Heart right ventricle (tissue), 16 donors: ENCODE data around the gene AMIGO2. TPM values are rescaled to one million over a fixed set of nuclear protein-coding genes. Genes with fewer than 3 reads are reported as not detected.

ENCODE experiments used
- ATAC-seq, 8 donors: fragments of 200-7000 bp; cut with Tn5 transposase; one replicate each; pipeline ENCODE4 v1.9.1; 2020; ENCODE audit warnings: mild to moderate bottlenecking in 8 of 8, moderate library complexity in 8 of 8, moderate number of reproducible peaks in 1 of 8
- DNase-seq, 2 donors: peaks; one replicate each; pipeline ENCODE4 v3.0.0-alpha.2; 2020
- H3K27ac ChIP-seq, 10 donors: fragments of 200-600 bp; sonication (generic) in 2 of 10; one replicate each; pipeline versions ENCODE4 v1.5.0 to v1.8.0; 2020 to 2022; ENCODE audit warnings: mild to moderate bottlenecking in 3 of 10
- H3K27me3 ChIP-seq, 7 donors: fragments of 200-600 bp; one replicate each; pipeline ENCODE4 v1.8.0; 2021 to 2022; ENCODE audit warnings: mild to moderate bottlenecking in 2 of 7
- H3K36me3 ChIP-seq, 9 donors: fragments of 200-600 bp; sonication (generic) in 1 of 9; one replicate each; pipeline versions ENCODE4 v1.5.0 to v1.8.0; 2020 to 2022; ENCODE audit warnings: mild to moderate bottlenecking in 2 of 9
- H3K4me1 ChIP-seq, 9 donors: fragments of 200-600 bp; sonication (generic) in 1 of 9; one replicate each; pipeline versions ENCODE4 v1.5.0 to v1.8.0; 2020 to 2022; ENCODE audit warnings: mild to moderate bottlenecking in 4 of 9
- H3K4me3 ChIP-seq, 10 donors: fragments of 200-600 bp; sonication (generic) in 2 of 10; one replicate each; pipeline versions ENCODE4 v1.5.0 to v1.8.0; 2020 to 2022; ENCODE audit warnings: mild to moderate bottlenecking in 7 of 10, moderate library complexity in 2 of 10
- H3K9me3 ChIP-seq, 11 donors: fragments of 200-600 bp in 10 of 11; sonication (generic) in 2 of 11; one replicate each; pipeline versions ENCODE4 v1.5.0 to v1.8.0; 2013 to 2022; ENCODE audit warnings: mild to moderate bottlenecking in 2 of 11, control low read depth in 1 of 11, moderate library complexity in 1 of 11
- WGBS, 2 donors: extraction: QIAGEN DNeasy Blood & Tissue Kit; methylation state at CpG; one replicate each; pipeline ENCODE4 v1.1.7; 2013; ENCODE audit warnings: inconsistent platforms in 1 of 2; 5-methylcytosine and 5-hydroxymethylcytosine counted together
- intact Hi-C, 10 donors: fragments of 100-400 bp; cut with DNase I; formaldehyde crosslinking; loops; one replicate each; pipeline versions ENCODE4 v1.11.1 to v1.14.2; 2022
- polyA plus RNA-seq, 2 donors: library from polyadenylated mRNA; stranded (reverse); fragments of 200-250 nt; gene quantifications; one replicate each; pipeline ENCODE4 v1.2.3, GENCODE V29; 2013
- total RNA-seq, 10 donors: library from RNA; stranded (reverse); fragmentation: NEBNext Ultra II Directional in 3 of 10; extraction: Animal tissue kit (Norgen Biotek cat#: 25700) in 3 of 10; gene quantifications; one replicate each; pipeline versions ENCODE4 v1.2.1 to v1.2.4, GENCODE V29; 2021 to 2023
- TF ChIP-seq, protein P1 (sequence below), 9 donors: fragments of 200-600 bp; sonication (generic) in 2 of 9; IDR thresholded peaks; one replicate each; pipeline versions ENCODE4 v1.5.0 to v1.8.0; 2021 to 2022; ENCODE audit warnings: antibody characterized with exemption in 9 of 9, mild to moderate bottlenecking in 5 of 9, moderate library complexity in 1 of 9
- donor health status: Arrhythmogenic right ventricular cardiomyopathy.
- donor health status: ischemic (EF 13 %, LVEDD 7.1; RV severe dilation, severe dysfunction).
- donor health status: healthy with polysubstance abuse.
- donor health status: DM: no; HTN: yes; CAD: no.
- donor health status: DM: no; HTN: no; CAD: no.
- donor health status: ischemic (EF 25% LVEDD 6.9; RV normal size, moderate dysfunction).
- donor health status: ischemic (EF 25% LVEDD 5.7; RV mildly dilated, moderate dysfunction).
- donor health status: healthy.
- donor health status: DM: yes; HTN: yes; CAD: no.
- donor health status: Ischemic cardiomyopathy.
- donor health status: ischemic (EF 35%, LVEDD 5.7; RV mildly dilated, moderate dysfunction).
- donor health status: nonischemic (EF 11% LVEDD 7.7; RV severe dilation, severe dysfunction).
- donor health status: DM: yes; HTN: yes; CAD: no.
- donor health status: PGD.
- donor health status: ischemic (EF 29% LVEDD 5.4; RV normal size, mild dysfunction).
- donor health status: nonischemic (EF 23%, LVEDD 6.1; RV moderate dilation, normal function).

Gene AMIGO2
- total and polyA plus RNA-seq, 12 donors, result 1.1 to 3.3 (median 2.2) TPM

DNA sequence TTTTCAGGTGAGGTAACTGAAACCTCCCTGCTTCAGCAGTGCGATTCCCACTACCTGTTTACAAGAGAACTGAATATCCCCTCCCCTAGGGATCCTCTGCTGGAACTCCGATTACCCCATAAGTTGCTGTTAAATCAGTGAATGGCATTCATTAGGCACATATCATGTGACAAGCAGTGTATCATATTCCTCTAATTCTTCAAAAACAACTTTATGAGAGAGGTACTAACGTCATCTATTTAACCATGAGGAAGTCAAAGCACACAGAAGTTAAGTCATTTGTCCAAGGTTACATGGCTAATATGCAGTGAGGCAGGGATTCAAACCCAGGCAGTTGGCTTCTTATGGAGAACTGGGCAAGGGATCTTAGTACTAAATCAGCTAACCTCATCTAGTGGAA, 44.3 kb downstream of the AMIGO2 start:
- DNase-seq (no peak), ATAC-seq (no peak)
- TF ChIP-seq, protein P1, sequence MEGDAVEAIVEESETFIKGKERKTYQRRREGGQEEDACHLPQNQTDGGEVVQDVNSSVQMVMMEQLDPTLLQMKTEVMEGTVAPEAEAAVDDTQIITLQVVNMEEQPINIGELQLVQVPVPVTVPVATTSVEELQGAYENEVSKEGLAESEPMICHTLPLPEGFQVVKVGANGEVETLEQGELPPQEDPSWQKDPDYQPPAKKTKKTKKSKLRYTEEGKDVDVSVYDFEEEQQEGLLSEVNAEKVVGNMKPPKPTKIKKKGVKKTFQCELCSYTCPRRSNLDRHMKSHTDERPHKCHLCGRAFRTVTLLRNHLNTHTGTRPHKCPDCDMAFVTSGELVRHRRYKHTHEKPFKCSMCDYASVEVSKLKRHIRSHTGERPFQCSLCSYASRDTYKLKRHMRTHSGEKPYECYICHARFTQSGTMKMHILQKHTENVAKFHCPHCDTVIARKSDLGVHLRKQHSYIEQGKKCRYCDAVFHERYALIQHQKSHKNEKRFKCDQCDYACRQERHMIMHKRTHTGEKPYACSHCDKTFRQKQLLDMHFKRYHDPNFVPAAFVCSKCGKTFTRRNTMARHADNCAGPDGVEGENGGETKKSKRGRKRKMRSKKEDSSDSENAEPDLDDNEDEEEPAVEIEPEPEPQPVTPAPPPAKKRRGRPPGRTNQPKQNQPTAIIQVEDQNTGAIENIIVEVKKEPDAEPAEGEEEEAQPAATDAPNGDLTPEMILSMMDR (IDR thresholded peaks at IDR 0.05), result no peak
- H3K4me1 ChIP-seq, result peaks cover 0 to 7% (median 0%) of the 10 kb centered on the region in 9 donors
- 76 to 80% methylated on average over 3 of the region's 3 CpGs for WGBS, 2 donors
- H3K27me3 ChIP-seq, result peaks cover 0 to 5% (median 0%) of the 10 kb centered on the region in 7 donors
- no peak overlapping the region for H3K27ac ChIP-seq
- H3K9me3 ChIP-seq, result no peaks in the 10 kb centered on the region
- no peaks in the 10 kb centered on the region for H3K36me3 ChIP-seq
- H3K4me3 ChIP-seq, result no peak overlapping the region
- intact Hi-C loops, result loop anchor here in 6 of 10 donors (2.0 to 10.0 kb wide), 6 partner anchors 269 to 619 kb away; no protein-coding TSS in a partner anchor

DNA sequence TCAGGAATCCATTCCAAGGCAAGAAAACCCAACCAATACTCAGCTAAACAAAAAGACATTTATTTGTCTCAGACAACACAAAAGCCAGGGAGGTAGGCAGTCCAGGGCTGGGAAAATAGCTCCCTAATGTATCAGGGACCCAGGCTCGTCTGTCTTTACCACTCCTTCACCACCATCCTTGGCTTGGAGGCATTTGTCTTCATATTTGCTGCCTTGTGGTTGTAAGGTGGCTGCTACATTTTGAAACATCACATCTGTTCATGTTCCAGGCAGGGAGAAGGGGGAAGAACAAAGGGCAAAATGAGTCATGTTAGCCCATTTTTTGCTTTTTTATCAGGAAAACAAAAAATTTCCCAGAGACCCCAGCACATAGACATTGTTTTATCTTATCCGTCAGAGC, 45.1 kb downstream of the AMIGO2 start:
- Histone ChIP-seq H3K4me1 (peaks cover 0 to 7% (median 0%) of the 10 kb centered on the region in 9 donors), H3K36me3 (no peaks in the 10 kb centered on the region), H3K9me3 (no peaks in the 10 kb centered on the region), H3K27ac (no peak overlapping the region), H3K4me3 (no peak overlapping the region), H3K27me3 (peaks cover 0 to 5% (median 0%) of the 10 kb centered on the region in 7 donors)
- DNase-seq, result no peak
- no peak for ATAC-seq
- TF ChIP-seq, protein P1 (IDR thresholded peaks at IDR 0.05), result no peak
- 77 to 85% methylated on average over 2 of the region's 2 CpGs for WGBS, 2 donors
- intact Hi-C loops, result loop anchor here in 9 of 10 donors (2.0 to 10.0 kb wide), 9 partner anchors 270 to 653 kb away; no protein-coding TSS in a partner anchor

DNA sequence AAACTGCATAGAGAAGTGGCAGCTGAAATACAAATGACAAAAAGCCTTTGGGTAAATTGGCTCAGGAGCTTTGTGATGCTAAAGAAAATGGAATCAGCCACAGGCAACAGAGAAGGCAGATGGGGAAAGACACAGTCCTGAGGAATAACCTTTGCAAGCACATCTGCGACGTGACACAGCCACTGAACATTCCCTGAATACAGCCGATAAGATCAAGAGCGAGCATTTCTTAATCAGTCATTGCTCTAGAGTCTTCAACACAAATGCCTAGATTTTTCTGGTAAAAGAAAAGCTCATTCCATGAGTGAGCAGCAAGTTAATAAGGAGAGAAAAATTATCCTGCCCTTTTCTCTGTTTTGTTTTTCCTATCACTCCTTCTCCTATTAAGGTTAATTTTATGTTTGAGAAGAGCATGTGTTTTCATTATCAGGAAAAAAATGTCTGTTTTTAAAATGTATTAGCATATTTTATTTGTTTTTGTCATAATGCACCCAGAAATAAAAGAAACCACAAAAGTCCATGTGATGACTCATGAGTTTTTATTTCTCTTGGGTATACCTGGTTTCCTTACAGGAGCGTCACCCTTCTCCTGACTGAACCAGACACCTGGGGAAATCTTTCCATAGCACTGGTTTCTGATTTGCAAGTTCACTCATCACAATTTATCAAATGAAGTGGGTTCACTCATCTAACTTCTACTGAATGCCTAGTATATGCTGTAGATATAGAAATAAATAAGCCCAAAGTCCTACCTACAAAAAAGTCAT, 45.8 kb downstream of the AMIGO2 start:
- no peaks in the 10 kb centered on the region for H3K9me3 ChIP-seq
- intact Hi-C loops, result loop anchor here in 9 of 10 donors (2.0 to 10.0 kb wide), 10 partner anchors 271 to 653 kb away; no protein-coding TSS in a partner anchor
- peaks cover 0 to 3% (median 0%) of the 10 kb centered on the region in 7 donors for H3K27me3 ChIP-seq
- TF ChIP-seq, protein P1 (IDR thresholded peaks at IDR 0.05), result no peak
- H3K36me3 ChIP-seq, result no peaks in the 10 kb centered on the region
- 66 to 75% methylated on average over 5 of the region's 5 CpGs for WGBS, 2 donors
- no peak for ATAC-seq
- H3K4me3 ChIP-seq, result no peak overlapping the region
- no peak overlapping the region for H3K27ac ChIP-seq
- peaks cover 0 to 7% (median 0%) of the 10 kb centered on the region in 9 donors for H3K4me1 ChIP-seq
- no peak for DNase-seq

DNA sequence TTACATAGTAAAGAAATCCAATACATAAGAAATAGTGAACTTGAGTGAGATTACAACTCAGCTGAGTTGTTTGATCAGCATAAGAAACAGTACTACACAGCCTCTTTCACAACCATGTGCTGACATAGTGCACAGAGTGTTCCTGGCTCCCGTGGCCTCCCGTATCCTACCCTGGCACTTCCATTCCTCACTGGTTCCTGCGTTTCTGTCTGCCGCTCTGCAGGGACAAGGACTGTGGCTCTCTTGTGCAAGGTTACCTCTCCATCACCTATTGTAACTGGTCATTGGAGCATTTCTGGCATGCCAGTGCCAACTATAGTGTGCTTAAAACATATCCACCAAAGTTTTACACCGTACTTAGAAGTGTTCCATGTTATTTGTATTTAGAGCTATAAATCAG, 46.7 kb downstream of the AMIGO2 start:
- Histone ChIP-seq H3K4me1 (peaks cover 0 to 7% (median 0%) of the 10 kb centered on the region in 9 donors), H3K9me3 (no peaks in the 10 kb centered on the region), H3K36me3 (no peaks in the 10 kb centered on the region), H3K4me3 (no peak overlapping the region), H3K27me3 (peaks cover 0 to 3% (median 0%) of the 10 kb centered on the region in 7 donors), H3K27ac (no peak overlapping the region)
- DNase-seq (peak in 1 of 2 donors; percentile 11), ATAC-seq (peak in 7 of 8 donors; percentile 37 to 94 (median 77))
- TF ChIP-seq, protein P1 (IDR thresholded peaks at IDR 0.05), result no peak
- intact Hi-C loops, result loop anchor here in 9 of 10 donors (2.0 to 10.0 kb wide), 9 partner anchors 272 to 654 kb away; no protein-coding TSS in a partner anchor
- 43 to 52% methylated on average over 5 of the region's 5 CpGs for WGBS, 2 donors
